Spleen (tissue), 7 donors: ENCODE data around the gene PLPP3.

ENCODE experiments used
- CTCF ChIP-seq, 11 experiments: fragments of 200-600 bp in 7 of 11; fragments of 450-650 bp in 4 of 11; sonication (generic) in 4 of 11; IDR thresholded peaks in 8 of 11; conservative IDR thresholded peaks in 3 of 11; 1 replicate in 7 of 11; 2 replicates in 4 of 11; pipeline versions ENCODE4 v1.4.0 to v1.8.0; 2016 to 2021; ENCODE audit warnings: antibody characterized with exemption in 11 of 11, inconsistent platforms in 4 of 11, mild to moderate bottlenecking in 1 of 11
- POLR2A ChIP-seq, 3 donors: fragments of 450-650 bp; IDR thresholded peaks; one replicate each; pipeline ENCODE4 v1.5.1; 2017; ENCODE audit warnings: antibody characterized with exemption in 3 of 3, mild to moderate bottlenecking in 1 of 3
- POLR2AphosphoS5 ChIP-seq, 3 donors: sonication (generic); formaldehyde crosslinking; IDR thresholded peaks; one replicate each; pipeline ENCODE4 v1.5.1; 2017; ENCODE audit warnings: antibody characterized with exemption in 3 of 3
- donor health status: DM: no; HTN: no; CAD: no; lungs with moderate emphysema.
- donor health status: DM: no; HTN: no; CAD: no.
- donor health status: DM: no; HTN: no; CAD: no.

DNA sequence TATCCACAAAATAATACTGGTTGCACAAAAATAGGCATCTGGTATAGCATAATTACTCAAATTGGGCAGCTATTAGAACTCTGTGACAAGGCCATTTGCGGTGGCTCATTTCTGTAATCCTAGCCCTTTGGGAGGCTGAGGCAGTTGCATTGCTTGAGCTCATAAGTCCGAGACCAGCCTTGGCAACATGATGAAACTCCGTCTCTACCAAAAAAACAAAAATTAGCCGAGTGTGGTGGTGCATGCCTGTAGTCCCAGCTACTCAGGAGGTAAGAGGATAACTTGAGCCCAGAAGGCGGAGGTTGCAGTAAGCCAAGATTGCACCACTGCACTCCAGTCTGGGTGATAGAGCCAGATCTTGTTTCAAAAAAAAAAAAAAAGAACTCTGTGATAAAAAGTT is 36.7 kb downstream of the PLPP3 start:
- TF ChIP-seq CTCF (IDR thresholded peaks at IDR 0.05 in 8 of 11, conservative IDR thresholded peaks at IDR 0.05 in 3 of 11) = no peak
- TF ChIP-seq POLR2A (IDR thresholded peaks at IDR 0.05) = no peak
- TF ChIP-seq POLR2AphosphoS5 (IDR thresholded peaks at IDR 0.05) = no peak
